ENCODE data around the gene GPC6. TPM values are rescaled to one million over a fixed set of nuclear protein-coding genes. Genes with fewer than 3 reads are reported as not detected.

Gene GPC6
- polyA plus RNA-seq, 1 donor, result 26.7 TPM

GRCh38 chr13:93819331-93819890 lies 592.8 kb downstream of the GPC6 start:
- Histone ChIP-seq H3K27ac (ENCODE audit: low read length) (no peak overlapping the region), H3K4me1 (ENCODE audit: control insufficient read depth, insufficient read depth, low read length) (no peaks in the 10 kb centered on the region), H3K4me3 (ENCODE audit: low read length) (no peak overlapping the region), H3K36me3 (ENCODE audit: control insufficient read depth, insufficient read depth, low read length) (no peaks in the 10 kb centered on the region), H3K9me3 (ENCODE audit: control insufficient read depth, low read depth, low read length) (no peaks in the 10 kb centered on the region), H3K27me3 (ENCODE audit: control insufficient read depth, insufficient read depth, low read length) (no peaks in the 10 kb centered on the region)
- DNase-seq, result no peak
- WGBS (ENCODE audit: insufficient coverage, low lambda C conversion rate), result no CpG with 5 or more reads among the region's 3 CpGs

- 100% methylated on average over 1 of the region's 3 CpGs for WGBS (ENCODE audit: insufficient coverage, low lambda C conversion rate)
- Histone ChIP-seq H3K27me3 (ENCODE audit: control insufficient read depth, insufficient read depth, low read length) (no peaks in the 10 kb centered on the region), H3K36me3 (ENCODE audit: control insufficient read depth, insufficient read depth, low read length) (no peaks in the 10 kb centered on the region), H3K4me1 (ENCODE audit: control insufficient read depth, insufficient read depth, low read length) (no peaks in the 10 kb centered on the region), H3K4me3 (ENCODE audit: low read length) (no peak overlapping the region), H3K9me3 (ENCODE audit: control insufficient read depth, low read depth, low read length) (no peaks in the 10 kb centered on the region), H3K27ac (ENCODE audit: low read length) (no peak overlapping the region)
- DNase-seq, result no peak
Measured at GRCh38 chr13:93824286-93824685, 597.7 kb downstream of the GPC6 start.

GRCh38 chr13:93834051-93834450 lies 607.4 kb downstream of the GPC6 start:
- Histone ChIP-seq H3K4me3 (ENCODE audit: low read length) (no peak overlapping the region), H3K4me1 (ENCODE audit: control insufficient read depth, insufficient read depth, low read length) (no peaks in the 10 kb centered on the region), H3K36me3 (ENCODE audit: control insufficient read depth, insufficient read depth, low read length) (peaks cover 3% of the 10 kb centered on the region), H3K27ac (ENCODE audit: low read length) (no peak overlapping the region), H3K27me3 (ENCODE audit: control insufficient read depth, insufficient read depth, low read length) (no peaks in the 10 kb centered on the region), H3K9me3 (ENCODE audit: control insufficient read depth, low read depth, low read length) (no peaks in the 10 kb centered on the region)
- DNase-seq, result no peak
- WGBS (ENCODE audit: insufficient coverage, low lambda C conversion rate), result 100% methylated on average over 2 of the region's 3 CpGs

GRCh38 chr13:93843082-93843481 lies 616.5 kb downstream of the GPC6 start:
- no peak overlapping the region for H3K4me3 ChIP-seq (ENCODE audit: low read length)
- H3K36me3 ChIP-seq (ENCODE audit: control insufficient read depth, insufficient read depth, low read length), result no peaks in the 10 kb centered on the region
- no CpG with 5 or more reads among the region's 3 CpGs for WGBS (ENCODE audit: insufficient coverage, low lambda C conversion rate)
- H3K9me3 ChIP-seq (ENCODE audit: control insufficient read depth, low read depth, low read length), result no peaks in the 10 kb centered on the region
- DNase-seq, result no peak
- H3K27ac ChIP-seq (ENCODE audit: low read length), result no peak overlapping the region
- no peaks in the 10 kb centered on the region for H3K4me1 ChIP-seq (ENCODE audit: control insufficient read depth, insufficient read depth, low read length)
- H3K27me3 ChIP-seq (ENCODE audit: control insufficient read depth, insufficient read depth, low read length), result no peaks in the 10 kb centered on the region

GRCh38 chr13:93847162-93847561 lies 620.6 kb downstream of the GPC6 start:
- H3K27me3 ChIP-seq (ENCODE audit: control insufficient read depth, insufficient read depth, low read length), result no peaks in the 10 kb centered on the region
- H3K36me3 ChIP-seq (ENCODE audit: control insufficient read depth, insufficient read depth, low read length), result no peaks in the 10 kb centered on the region
- 61% methylated on average over 4 of the region's 7 CpGs for WGBS (ENCODE audit: insufficient coverage, low lambda C conversion rate)
- no peaks in the 10 kb centered on the region for H3K9me3 ChIP-seq (ENCODE audit: control insufficient read depth, low read depth, low read length)
- H3K4me3 ChIP-seq (ENCODE audit: low read length), result no peak overlapping the region
- H3K4me1 ChIP-seq (ENCODE audit: control insufficient read depth, insufficient read depth, low read length), result no peaks in the 10 kb centered on the region
- no peak overlapping the region for H3K27ac ChIP-seq (ENCODE audit: low read length)
- DNase-seq, result peak in 1 of 2 donors; percentile 50

- no peaks in the 10 kb centered on the region for H3K36me3 ChIP-seq (ENCODE audit: control insufficient read depth, insufficient read depth, low read length)
- WGBS (ENCODE audit: insufficient coverage, low lambda C conversion rate), result 81% methylated on average over 3 of the region's 4 CpGs
- no peaks in the 10 kb centered on the region for H3K4me1 ChIP-seq (ENCODE audit: control insufficient read depth, insufficient read depth, low read length)
- H3K27me3 ChIP-seq (ENCODE audit: control insufficient read depth, insufficient read depth, low read length), result no peaks in the 10 kb centered on the region
- no peak overlapping the region for H3K27ac ChIP-seq (ENCODE audit: low read length)
- no peak for DNase-seq
- H3K4me3 ChIP-seq (ENCODE audit: low read length), result no peak overlapping the region
- H3K9me3 ChIP-seq (ENCODE audit: control insufficient read depth, low read depth, low read length), result no peaks in the 10 kb centered on the region
Measured at GRCh38 chr13:93848247-93848646, 621.6 kb downstream of the GPC6 start.

GRCh38 chr13:93851236-93851635 lies 624.6 kb downstream of the GPC6 start:
- Histone ChIP-seq H3K4me3 (ENCODE audit: low read length) (no peak overlapping the region), H3K27me3 (ENCODE audit: control insufficient read depth, insufficient read depth, low read length) (no peaks in the 10 kb centered on the region), H3K9me3 (ENCODE audit: control insufficient read depth, low read depth, low read length) (no peaks in the 10 kb centered on the region), H3K36me3 (ENCODE audit: control insufficient read depth, insufficient read depth, low read length) (no peaks in the 10 kb centered on the region), H3K27ac (ENCODE audit: low read length) (no peak overlapping the region), H3K4me1 (ENCODE audit: control insufficient read depth, insufficient read depth, low read length) (no peaks in the 10 kb centered on the region)
- DNase-seq, result no peak
- WGBS (ENCODE audit: insufficient coverage, low lambda C conversion rate), result 100% methylated on average over 1 of the region's 2 CpGs

- 100% methylated on average over 1 of the region's 5 CpGs for WGBS (ENCODE audit: insufficient coverage, low lambda C conversion rate)
- no peaks in the 10 kb centered on the region for H3K36me3 ChIP-seq (ENCODE audit: control insufficient read depth, insufficient read depth, low read length)
- no peak overlapping the region for H3K4me3 ChIP-seq (ENCODE audit: low read length)
- no peak for DNase-seq
- no peaks in the 10 kb centered on the region for H3K9me3 ChIP-seq (ENCODE audit: control insufficient read depth, low read depth, low read length)
- H3K27ac ChIP-seq (ENCODE audit: low read length), result no peak overlapping the region
- no peaks in the 10 kb centered on the region for H3K27me3 ChIP-seq (ENCODE audit: control insufficient read depth, insufficient read depth, low read length)
- no peaks in the 10 kb centered on the region for H3K4me1 ChIP-seq (ENCODE audit: control insufficient read depth, insufficient read depth, low read length)
Measured at GRCh38 chr13:93853912-93854311, 627.3 kb downstream of the GPC6 start.

GRCh38 chr13:93857126-93857525 lies 630.5 kb downstream of the GPC6 start:
- no peak overlapping the region for H3K4me3 ChIP-seq (ENCODE audit: low read length)
- H3K27me3 ChIP-seq (ENCODE audit: control insufficient read depth, insufficient read depth, low read length), result no peaks in the 10 kb centered on the region
- H3K36me3 ChIP-seq (ENCODE audit: control insufficient read depth, insufficient read depth, low read length), result no peaks in the 10 kb centered on the region
- no peaks in the 10 kb centered on the region for H3K4me1 ChIP-seq (ENCODE audit: control insufficient read depth, insufficient read depth, low read length)
- H3K27ac ChIP-seq (ENCODE audit: low read length), result no peak overlapping the region
- H3K9me3 ChIP-seq (ENCODE audit: control insufficient read depth, low read depth, low read length), result no peaks in the 10 kb centered on the region
- DNase-seq, result no peak

GRCh38 chr13:93859716-93860115 lies 633.1 kb downstream of the GPC6 start:
- Histone ChIP-seq H3K36me3 (ENCODE audit: control insufficient read depth, insufficient read depth, low read length) (no peaks in the 10 kb centered on the region), H3K4me3 (ENCODE audit: low read length) (no peak overlapping the region), H3K27me3 (ENCODE audit: control insufficient read depth, insufficient read depth, low read length) (no peaks in the 10 kb centered on the region), H3K4me1 (ENCODE audit: control insufficient read depth, insufficient read depth, low read length) (no peaks in the 10 kb centered on the region), H3K9me3 (ENCODE audit: control insufficient read depth, low read depth, low read length) (no peaks in the 10 kb centered on the region), H3K27ac (ENCODE audit: low read length) (no peak overlapping the region)
- no peak for DNase-seq
- WGBS (ENCODE audit: insufficient coverage, low lambda C conversion rate), result 100% methylated on average over 1 of the region's 2 CpGs

GRCh38 chr13:93861818-93862217 lies 635.2 kb downstream of the GPC6 start:
- WGBS (ENCODE audit: insufficient coverage, low lambda C conversion rate), result no CpG with 5 or more reads among the region's 4 CpGs
- H3K27me3 ChIP-seq (ENCODE audit: control insufficient read depth, insufficient read depth, low read length), result no peaks in the 10 kb centered on the region
- H3K4me1 ChIP-seq (ENCODE audit: control insufficient read depth, insufficient read depth, low read length), result no peaks in the 10 kb centered on the region
- no peak overlapping the region for H3K27ac ChIP-seq (ENCODE audit: low read length)
- no peaks in the 10 kb centered on the region for H3K9me3 ChIP-seq (ENCODE audit: control insufficient read depth, low read depth, low read length)
- no peak overlapping the region for H3K4me3 ChIP-seq (ENCODE audit: low read length)
- H3K36me3 ChIP-seq (ENCODE audit: control insufficient read depth, insufficient read depth, low read length), result no peaks in the 10 kb centered on the region
- DNase-seq, result peak in 1 of 2 donors; percentile 12
